Liver (tissue), 9 donors: Measurements from ENCODE around the gene MSL2. TPM values are rescaled to one million over a fixed set of nuclear protein-coding genes. Genes with fewer than 3 reads are reported as not detected.

Experiments
- DNase-seq: peaks from one replicate; pipeline ENCODE4 v3.0.0-alpha.2; 2017; ENCODE audit warnings: low spot score
- H3K27ac ChIP-seq, 2 donors: one replicate each; pipeline ENCODE4 v1.7.0; 2013; ENCODE audit warnings: inconsistent platforms in 2 of 2, low read length in 2 of 2, control low read depth in 1 of 2, low read depth in 1 of 2, mild to moderate bottlenecking in 1 of 2
- H3K27me3 ChIP-seq, 4 donors: one replicate each; pipeline versions ENCODE4 v1.6.1 to v1.7.0; 2013; ENCODE audit warnings: low read length in 3 of 4, inconsistent platforms in 1 of 4, mild to moderate bottlenecking in 1 of 4, moderate library complexity in 1 of 4; ENCODE audit not compliant: control insufficient read depth in 4 of 4, insufficient read depth in 4 of 4
- H3K36me3 ChIP-seq, 4 donors: one replicate each; pipeline versions ENCODE4 v1.6.1 to v1.7.0; 2013; ENCODE audit warnings: low read length in 3 of 4, mild to moderate bottlenecking in 3 of 4, low read depth in 1 of 4, moderate library complexity in 1 of 4; ENCODE audit not compliant: control insufficient read depth in 4 of 4, insufficient read depth in 3 of 4
- H3K4me1 ChIP-seq, 4 donors: one replicate each; pipeline versions ENCODE4 v1.6.1 to v1.7.0; 2013; ENCODE audit warnings: low read length in 3 of 4, mild to moderate bottlenecking in 3 of 4, moderate library complexity in 1 of 4; ENCODE audit not compliant: control insufficient read depth in 4 of 4, insufficient read depth in 4 of 4
- H3K4me3 ChIP-seq, 3 donors: one replicate each; pipeline versions ENCODE4 v1.6.1 to v1.7.0; 2013; ENCODE audit warnings: low read length in 3 of 3, control low read depth in 1 of 3, low read depth in 1 of 3, mild to moderate bottlenecking in 1 of 3
- H3K9ac ChIP-seq, 2 donors: one replicate each; pipeline ENCODE4 v1.7.0; 2013; ENCODE audit warnings: low read length in 2 of 2, mild to moderate bottlenecking in 2 of 2, moderate library complexity in 2 of 2, control low read depth in 1 of 2, low read depth in 1 of 2
- H3K9me3 ChIP-seq, 4 donors: one replicate each; pipeline versions ENCODE4 v1.6.1 to v1.7.0; 2013; ENCODE audit warnings: low read length in 3 of 4; ENCODE audit not compliant: control insufficient read depth in 4 of 4
- EGR1 ChIP-seq, 2 donors: IDR thresholded peaks; 2 replicates each; pipeline ENCODE4 v1.6.1; 2016 to 2018; ENCODE audit warnings: antibody characterized with exemption in 2 of 2, low read depth in 2 of 2
- FOXA1 ChIP-seq: IDR thresholded peaks from 2 replicates; pipeline ENCODE4 v1.6.1; 2016; ENCODE audit warnings: antibody characterized with exemption
- FOXA2 ChIP-seq: IDR thresholded peaks from 2 replicates; pipeline ENCODE4 v1.6.1; 2016; ENCODE audit warnings: antibody characterized with exemption
- GABPA ChIP-seq, 2 donors: IDR thresholded peaks in 1 of 2; conservative IDR thresholded peaks in 1 of 2; 2 replicates each; pipeline ENCODE4 v1.6.1; 2016; ENCODE audit warnings: antibody characterized with exemption in 2 of 2, mild to moderate bottlenecking in 1 of 2, moderate library complexity in 1 of 2
- HNF4A ChIP-seq, 2 donors: conservative IDR thresholded peaks; 2 replicates each; pipeline ENCODE4 v1.6.1; 2016; ENCODE audit warnings: antibody characterized with exemption in 2 of 2, mild to moderate bottlenecking in 2 of 2
- HNF4G ChIP-seq: IDR thresholded peaks from 2 replicates; pipeline ENCODE4 v1.6.1; 2016; ENCODE audit warnings: antibody characterized with exemption
- JUND ChIP-seq, 2 donors: IDR thresholded peaks; 2 replicates each; pipeline ENCODE4 v1.6.1; 2016; ENCODE audit warnings: antibody characterized with exemption in 2 of 2
- NR2F2 ChIP-seq: IDR thresholded peaks from 2 replicates; pipeline ENCODE4 v1.6.1; 2016; ENCODE audit warnings: antibody characterized with exemption
- RAD21 ChIP-seq, 2 donors: IDR thresholded peaks; 2 replicates each; pipeline ENCODE4 v1.6.1; 2016; ENCODE audit warnings: antibody characterized with exemption in 2 of 2, mild to moderate bottlenecking in 2 of 2
- REST ChIP-seq: IDR thresholded peaks from 2 replicates; pipeline ENCODE4 v1.6.1; 2016; ENCODE audit warnings: antibody characterized with exemption, mild to moderate bottlenecking
- RXRA ChIP-seq, 2 donors: IDR thresholded peaks; 2 replicates each; pipeline ENCODE4 v1.6.1; 2017 to 2018; ENCODE audit warnings: antibody characterized with exemption in 2 of 2, mild to moderate bottlenecking in 1 of 2
- SP1 ChIP-seq: IDR thresholded peaks from 2 replicates; pipeline ENCODE4 v1.6.1; 2018; ENCODE audit warnings: antibody characterized with exemption, mild to moderate bottlenecking
- TAF1 ChIP-seq: conservative IDR thresholded peaks from 2 replicates; pipeline ENCODE4 v1.6.1; 2016; ENCODE audit warnings: antibody characterized with exemption, mild to moderate bottlenecking
- YY1 ChIP-seq: IDR thresholded peaks from 2 replicates; pipeline ENCODE4 v1.6.1; 2016; ENCODE audit warnings: antibody characterized with exemption, mild to moderate bottlenecking
- ZBTB33 ChIP-seq: IDR thresholded peaks from 2 replicates; pipeline ENCODE4 v1.6.1; 2016; ENCODE audit warnings: antibody characterized with exemption
- WGBS: extraction: QIAGEN DNeasy Blood & Tissue Kit; methylation state at CpG from one replicate; pipeline ENCODE4 v1.1.7; 2013; 5-methylcytosine and 5-hydroxymethylcytosine counted together
- polyA plus RNA-seq, 2 donors: library from polyadenylated mRNA; stranded (reverse) in 1 of 2; unstranded in 1 of 2; fragments of 200-250 nt in 1 of 2; fragments of >200 nt in 1 of 2; fragmentation: Nextera tagmentation in 1 of 2; extraction: Ambion mirVana in 1 of 2; gene quantifications; one replicate each; pipeline versions ENCODE4 v1.2.1 to v1.2.3, GENCODE V29; 2013 to 2015
- total RNA-seq, 2 donors: library from RNA; depleted of rRNA; stranded (reverse); fragments of >200 nt; gene quantifications; one replicate each; pipeline ENCODE4 v1.2.3, GENCODE V29; 2014
- TF ChIP-seq, protein P1 (sequence below): IDR thresholded peaks from 2 replicates; pipeline ENCODE4 v1.6.1; 2016; ENCODE audit warnings: antibody characterized with exemption
- TF ChIP-seq, protein P2 (sequence below): IDR thresholded peaks from 2 replicates; pipeline ENCODE4 v1.6.1; 2016; ENCODE audit warnings: antibody characterized with exemption
- TF ChIP-seq, protein P3 (sequence below): fragments of 150-350 bp; IDR thresholded peaks from 2 replicates; pipeline ENCODE4 v1.5.1; 2017; ENCODE audit warnings: improper control_type of control experiment, low read depth, low read length; ENCODE audit not compliant: missing input control
- donor health status: healthy.
- donor health status: healthy.
- donor health status: healthy.
- donor health status: healthy.
- donor health status: healthy.

MSL2 gene
- total RNA-seq (10 to 100 TPM; 13.8 to 18.7 TPM), polyA plus RNA-seq (1 to 10 TPM; 2.7 to 4.4 TPM)

- peaks cover 4 to 35% (median 22%) of the 10 kb centered on the region in 4 donors for H3K4me1 ChIP-seq
- TF ChIP-seq RXRA (IDR thresholded peaks at IDR 0.05), result no peak
- TF ChIP-seq HNF4A (conservative IDR thresholded peaks at IDR 0.05), result no peak
- TF ChIP-seq EGR1 (IDR thresholded peaks at IDR 0.05; ENCODE audit: low read depth in 2 of 2), result no peak
- TF ChIP-seq, protein P1, sequence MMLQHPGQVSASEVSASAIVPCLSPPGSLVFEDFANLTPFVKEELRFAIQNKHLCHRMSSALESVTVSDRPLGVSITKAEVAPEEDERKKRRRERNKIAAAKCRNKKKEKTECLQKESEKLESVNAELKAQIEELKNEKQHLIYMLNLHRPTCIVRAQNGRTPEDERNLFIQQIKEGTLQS, result no peak
- no peak for TF ChIP-seq REST
- TF ChIP-seq, protein P2, sequence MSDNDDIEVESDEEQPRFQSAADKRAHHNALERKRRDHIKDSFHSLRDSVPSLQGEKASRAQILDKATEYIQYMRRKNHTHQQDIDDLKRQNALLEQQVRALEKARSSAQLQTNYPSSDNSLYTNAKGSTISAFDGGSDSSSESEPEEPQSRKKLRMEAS, result no peak
- TF ChIP-seq FOXA2, result no peak
- no peak for TF ChIP-seq ZBTB33
- TF ChIP-seq HNF4G, result no peak
- TF ChIP-seq TAF1, result no peak
- TF ChIP-seq RAD21 (IDR thresholded peaks at IDR 0.05), result no peak
- TF ChIP-seq NR2F2, result no peak
- TF ChIP-seq YY1, result no peak
- TF ChIP-seq, protein P3, sequence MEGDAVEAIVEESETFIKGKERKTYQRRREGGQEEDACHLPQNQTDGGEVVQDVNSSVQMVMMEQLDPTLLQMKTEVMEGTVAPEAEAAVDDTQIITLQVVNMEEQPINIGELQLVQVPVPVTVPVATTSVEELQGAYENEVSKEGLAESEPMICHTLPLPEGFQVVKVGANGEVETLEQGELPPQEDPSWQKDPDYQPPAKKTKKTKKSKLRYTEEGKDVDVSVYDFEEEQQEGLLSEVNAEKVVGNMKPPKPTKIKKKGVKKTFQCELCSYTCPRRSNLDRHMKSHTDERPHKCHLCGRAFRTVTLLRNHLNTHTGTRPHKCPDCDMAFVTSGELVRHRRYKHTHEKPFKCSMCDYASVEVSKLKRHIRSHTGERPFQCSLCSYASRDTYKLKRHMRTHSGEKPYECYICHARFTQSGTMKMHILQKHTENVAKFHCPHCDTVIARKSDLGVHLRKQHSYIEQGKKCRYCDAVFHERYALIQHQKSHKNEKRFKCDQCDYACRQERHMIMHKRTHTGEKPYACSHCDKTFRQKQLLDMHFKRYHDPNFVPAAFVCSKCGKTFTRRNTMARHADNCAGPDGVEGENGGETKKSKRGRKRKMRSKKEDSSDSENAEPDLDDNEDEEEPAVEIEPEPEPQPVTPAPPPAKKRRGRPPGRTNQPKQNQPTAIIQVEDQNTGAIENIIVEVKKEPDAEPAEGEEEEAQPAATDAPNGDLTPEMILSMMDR, result no peak
- no peak for TF ChIP-seq SP1
- no peak for TF ChIP-seq FOXA1
- no peak for TF ChIP-seq JUND (IDR thresholded peaks at IDR 0.05)
- no peak for TF ChIP-seq GABPA (IDR thresholded peaks at IDR 0.05 in 1 of 2, conservative IDR thresholded peaks at IDR 0.05 in 1 of 2)
- H3K27me3 ChIP-seq, result no peaks in the 10 kb centered on the region
- H3K36me3 ChIP-seq, result no peaks in the 10 kb centered on the region
- under 1% methylated on average over 37 of the region's 37 CpGs for WGBS
- H3K9ac ChIP-seq, result peak within 1 kb of the TSS; percentile 70 to 95
- DNase-seq, result no peak
- H3K4me3 ChIP-seq, result peak within 1 kb of the TSS; percentile 63 to 92 (median 86)
- H3K9me3 ChIP-seq, result no peaks in the 10 kb centered on the region
- H3K27ac ChIP-seq, result peak within 1 kb of the TSS; percentile 100
Observed at GRCh38 chr3:136196064-136196400, at the start of gene MSL2. TSS of gene MSL2 (minus strand) at chr3:136196335. CDS start at chr3:136195113, 1,222 bp downstream.
